ENCODE data around the gene SH3BP2.

GRCh38 chr4:2818351-2818939, 25.6 kb downstream of the SH3BP2 start:
- TF ChIP-seq ZSCAN29 (IDR thresholded peaks at IDR 0.05), result no peak
- no peak for TF ChIP-seq MXI1 (IDR thresholded peaks at IDR 0.05; ENCODE audit: low read depth, low read length)
